Measurements from ENCODE around the gene FTSJ1.

Gene FTSJ1

DNA sequence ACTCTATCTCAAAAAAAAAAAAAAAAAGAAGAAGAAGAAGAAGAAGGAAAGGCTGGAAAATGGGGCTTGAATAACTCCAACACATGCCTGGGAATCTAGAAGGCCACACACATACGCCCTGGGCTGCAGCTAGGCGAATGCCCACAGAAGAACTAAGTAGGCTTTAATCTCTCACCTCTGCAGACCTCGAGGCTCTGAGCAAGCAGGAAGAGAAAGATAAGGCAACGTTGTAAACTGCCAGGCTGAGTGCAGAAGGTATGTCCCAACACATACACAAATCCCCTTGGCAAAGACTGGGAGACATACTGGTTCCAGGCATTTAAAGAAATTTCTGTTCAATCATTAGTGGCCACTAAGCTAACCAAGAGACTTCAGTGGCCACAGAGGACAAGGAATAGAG lies 24.3 kb upstream of the FTSJ1 start:
- no peaks in the 10 kb centered on the region for H3K4me1 ChIP-seq (ENCODE audit: insufficient read depth, insufficient read length)
- H3K27me3 ChIP-seq (ENCODE audit: insufficient read depth, insufficient read length) = no peaks in the 10 kb centered on the region
- no peak for DNase-seq (ENCODE audit: low read depth, low spot score)
- no peaks in the 10 kb centered on the region for H3K9me3 ChIP-seq (ENCODE audit: insufficient read depth, low read length)
- TF ChIP-seq SUZ12 (IDR thresholded peaks at IDR 0.05; ENCODE audit: extremely low read depth, insufficient read depth, insufficient read length) = no peak
- TF ChIP-seq ZNF274 (IDR thresholded peaks at IDR 0.05; ENCODE audit: low read depth, low read length) = no peak
- no peak for TF ChIP-seq YY1 (IDR thresholded peaks at IDR 0.05; ENCODE audit: insufficient read depth, insufficient read length)
- H3K9ac ChIP-seq (ENCODE audit: insufficient read length, low read depth) = no peak overlapping the region
- H3K36me3 ChIP-seq (ENCODE audit: insufficient read depth, insufficient read length, low read length) = peaks cover 2% of the 10 kb centered on the region
- H3K4me3 ChIP-seq (ENCODE audit: insufficient read length, low read depth) = no peak overlapping the region

DNA sequence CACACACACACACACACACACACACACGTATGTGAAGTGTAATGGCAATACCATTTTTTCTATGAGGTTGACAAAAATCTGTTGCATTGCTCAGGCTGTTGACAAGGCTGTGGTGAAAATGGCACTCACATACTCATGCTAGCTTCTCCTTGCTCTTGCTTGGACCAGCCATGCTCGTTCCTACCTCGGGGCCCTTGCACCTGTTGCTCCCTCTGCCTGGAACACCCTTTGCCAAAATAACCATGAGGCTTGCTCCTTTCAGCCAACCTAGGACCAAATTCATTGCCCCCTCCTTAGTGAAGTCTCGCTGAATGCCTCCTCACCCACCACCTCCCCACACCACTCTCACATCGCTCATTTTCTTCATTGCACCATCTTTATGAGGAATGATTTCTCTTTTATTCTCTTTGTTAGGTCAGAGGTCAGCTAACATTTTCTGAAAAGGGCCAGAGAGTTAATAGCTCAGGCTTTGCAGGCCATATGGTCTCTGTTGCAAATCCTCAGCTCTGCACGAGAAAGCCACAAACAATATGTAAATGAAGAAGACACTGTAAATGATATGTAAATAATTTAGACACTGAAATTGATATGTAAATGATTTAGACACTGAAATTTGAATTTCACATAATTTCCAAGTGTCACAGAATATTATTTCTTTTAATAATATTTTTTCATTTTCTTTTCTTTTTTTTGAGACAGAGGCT lies 19.2 kb upstream of the FTSJ1 start:
- no peak for TF ChIP-seq YY1 (IDR thresholded peaks at IDR 0.05; ENCODE audit: insufficient read depth, insufficient read length)
- no peak for TF ChIP-seq ZNF274 (IDR thresholded peaks at IDR 0.05; ENCODE audit: low read depth, low read length)
- TF ChIP-seq SUZ12 (IDR thresholded peaks at IDR 0.05; ENCODE audit: extremely low read depth, insufficient read depth, insufficient read length) = no peak
- Histone ChIP-seq H3K4me1 (ENCODE audit: insufficient read depth, insufficient read length) (no peaks in the 10 kb centered on the region), H3K4me3 (ENCODE audit: insufficient read length, low read depth) (no peak overlapping the region), H3K36me3 (ENCODE audit: insufficient read depth, insufficient read length, low read length) (peaks cover 45% of the 10 kb centered on the region), H3K9me3 (ENCODE audit: insufficient read depth, low read length) (no peaks in the 10 kb centered on the region), H3K27me3 (ENCODE audit: insufficient read depth, insufficient read length) (no peaks in the 10 kb centered on the region), H3K9ac (ENCODE audit: insufficient read length, low read depth) (no peak overlapping the region)
- no peak for DNase-seq (ENCODE audit: low read depth, low spot score)

DNA sequence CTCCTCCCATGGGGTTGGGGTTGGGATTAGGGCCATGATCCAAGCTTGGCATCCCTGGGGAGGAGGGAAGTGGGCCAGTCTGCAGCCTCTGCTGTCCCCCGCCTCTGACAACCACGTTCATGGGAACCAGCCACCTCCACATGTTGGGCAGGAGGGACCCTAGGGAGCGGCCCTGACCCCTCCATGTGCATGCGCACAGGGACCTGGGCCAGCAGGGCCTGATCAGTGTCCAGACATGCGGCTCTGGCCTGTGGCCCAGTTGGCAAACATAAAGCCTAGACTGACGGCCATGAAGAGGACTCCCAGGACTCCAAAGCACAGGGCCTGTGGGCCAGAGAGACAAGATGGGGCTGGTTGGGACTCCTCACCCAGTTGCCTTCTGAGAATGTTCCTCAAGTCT lies 17.3 kb upstream of the FTSJ1 start:
- TF ChIP-seq SUZ12 (IDR thresholded peaks at IDR 0.05; ENCODE audit: extremely low read depth, insufficient read depth, insufficient read length) = no peak
- no peak for TF ChIP-seq YY1 (IDR thresholded peaks at IDR 0.05; ENCODE audit: insufficient read depth, insufficient read length)
- no peak for TF ChIP-seq ZNF274 (IDR thresholded peaks at IDR 0.05; ENCODE audit: low read depth, low read length)
- no peak overlapping the region for H3K9ac ChIP-seq (ENCODE audit: insufficient read length, low read depth)
- H3K27me3 ChIP-seq (ENCODE audit: insufficient read depth, insufficient read length) = no peaks in the 10 kb centered on the region
- no peak overlapping the region for H3K4me3 ChIP-seq (ENCODE audit: insufficient read length, low read depth)
- H3K9me3 ChIP-seq (ENCODE audit: insufficient read depth, low read length) = no peaks in the 10 kb centered on the region
- peaks cover 54% of the 10 kb centered on the region for H3K36me3 ChIP-seq (ENCODE audit: insufficient read depth, insufficient read length, low read length)
- no peaks in the 10 kb centered on the region for H3K4me1 ChIP-seq (ENCODE audit: insufficient read depth, insufficient read length)
- DNase-seq (ENCODE audit: low read depth, low spot score) = no peak

DNA sequence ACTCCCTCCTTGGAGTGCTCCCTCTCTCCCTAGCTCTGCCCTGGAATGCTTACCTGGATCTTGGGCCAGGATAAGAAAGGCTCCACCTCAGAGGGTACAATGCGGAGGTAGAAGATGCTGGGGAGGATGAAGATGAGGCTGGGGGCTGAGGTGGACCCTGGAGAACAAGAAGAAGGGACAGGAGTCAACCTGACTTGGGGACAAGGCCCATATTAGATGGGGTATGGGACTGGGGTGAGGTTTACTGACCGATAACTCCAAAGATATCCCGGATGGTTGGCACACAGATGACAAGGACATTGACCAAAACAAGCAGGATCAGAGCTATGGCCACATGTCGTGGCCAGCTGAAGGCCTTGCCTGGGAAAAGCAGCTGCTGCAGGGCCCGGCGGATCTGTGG lies 16.5 kb upstream of the FTSJ1 start:
- H3K9me3 ChIP-seq (ENCODE audit: insufficient read depth, low read length) = no peaks in the 10 kb centered on the region
- no peaks in the 10 kb centered on the region for H3K4me1 ChIP-seq (ENCODE audit: insufficient read depth, insufficient read length)
- TF ChIP-seq YY1 (IDR thresholded peaks at IDR 0.05; ENCODE audit: insufficient read depth, insufficient read length) = no peak
- TF ChIP-seq ZNF274 (IDR thresholded peaks at IDR 0.05; ENCODE audit: low read depth, low read length) = no peak
- TF ChIP-seq SUZ12 (IDR thresholded peaks at IDR 0.05; ENCODE audit: extremely low read depth, insufficient read depth, insufficient read length) = no peak

DNA sequence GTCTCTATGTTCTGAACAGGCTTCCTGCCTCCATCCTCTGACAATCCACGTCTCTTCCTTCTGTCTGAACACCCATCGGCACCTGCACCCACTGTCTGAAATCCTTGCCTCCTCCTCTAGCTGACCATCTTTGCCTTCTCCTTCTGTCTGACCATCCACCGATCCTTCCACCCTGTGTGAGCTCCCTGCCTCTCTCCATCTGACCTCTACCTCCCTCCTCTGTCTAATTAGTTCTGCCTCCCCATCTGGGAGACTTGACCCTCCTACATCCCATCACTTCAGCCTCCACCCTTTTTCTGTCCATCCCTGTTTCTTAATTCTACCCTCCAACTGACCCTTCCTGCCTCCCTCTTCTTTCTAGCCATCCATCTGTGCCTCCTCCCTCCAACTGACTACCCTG lies 16.0 kb upstream of the FTSJ1 start:
- TF ChIP-seq YY1 (IDR thresholded peaks at IDR 0.05; ENCODE audit: insufficient read depth, insufficient read length) = no peak
- TF ChIP-seq ZNF274 (IDR thresholded peaks at IDR 0.05; ENCODE audit: low read depth, low read length) = no peak
- TF ChIP-seq SUZ12 (IDR thresholded peaks at IDR 0.05; ENCODE audit: extremely low read depth, insufficient read depth, insufficient read length) = no peak
- Histone ChIP-seq H3K36me3 (ENCODE audit: insufficient read depth, insufficient read length, low read length) (peaks cover 57% of the 10 kb centered on the region), H3K4me3 (ENCODE audit: insufficient read length, low read depth) (no peak overlapping the region), H3K9me3 (ENCODE audit: insufficient read depth, low read length) (no peaks in the 10 kb centered on the region), H3K27me3 (ENCODE audit: insufficient read depth, insufficient read length) (no peaks in the 10 kb centered on the region), H3K4me1 (ENCODE audit: insufficient read depth, insufficient read length) (no peaks in the 10 kb centered on the region), H3K9ac (ENCODE audit: insufficient read length, low read depth) (no peak overlapping the region)
- DNase-seq (ENCODE audit: low read depth, low spot score) = no peak

More for the DNA sequence above, 16.5 kb upstream of the FTSJ1 start:
- Histone ChIP-seq H3K4me3 (ENCODE audit: insufficient read length, low read depth) (no peak overlapping the region), H3K36me3 (ENCODE audit: insufficient read depth, insufficient read length, low read length) (peaks cover 54% of the 10 kb centered on the region), H3K9ac (ENCODE audit: insufficient read length, low read depth) (no peak overlapping the region), H3K27me3 (ENCODE audit: insufficient read depth, insufficient read length) (no peaks in the 10 kb centered on the region)
- no peak for DNase-seq (ENCODE audit: low read depth, low spot score)

DNA sequence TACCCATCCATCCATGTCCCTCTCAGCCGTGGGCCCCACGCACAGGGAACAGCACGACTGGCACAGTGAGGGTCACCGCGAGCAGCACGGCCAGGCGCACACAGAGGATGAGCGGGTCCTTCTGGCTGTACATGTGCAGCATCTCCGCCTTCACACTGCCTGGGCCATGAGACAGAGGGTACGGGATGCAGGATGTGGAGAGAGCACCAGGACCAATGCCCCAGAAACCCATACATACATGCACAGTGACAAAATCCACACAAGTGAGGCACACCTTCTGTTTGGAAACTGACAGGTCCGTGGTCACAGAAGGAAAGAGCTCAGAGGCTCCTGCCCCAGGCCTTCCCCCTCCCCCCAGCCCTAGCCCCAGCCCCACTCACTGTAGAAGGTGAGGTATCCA lies 15.4 kb upstream of the FTSJ1 start:
- H3K36me3 ChIP-seq (ENCODE audit: insufficient read depth, insufficient read length, low read length) = peaks cover 63% of the 10 kb centered on the region
- H3K4me1 ChIP-seq (ENCODE audit: insufficient read depth, insufficient read length) = peaks cover 2% of the 10 kb centered on the region
- no peaks in the 10 kb centered on the region for H3K9me3 ChIP-seq (ENCODE audit: insufficient read depth, low read length)
- no peaks in the 10 kb centered on the region for H3K27me3 ChIP-seq (ENCODE audit: insufficient read depth, insufficient read length)
- no peak for TF ChIP-seq ZNF274 (IDR thresholded peaks at IDR 0.05; ENCODE audit: low read depth, low read length)
- TF ChIP-seq SUZ12 (IDR thresholded peaks at IDR 0.05; ENCODE audit: extremely low read depth, insufficient read depth, insufficient read length) = no peak
- TF ChIP-seq YY1 (IDR thresholded peaks at IDR 0.05; ENCODE audit: insufficient read depth, insufficient read length) = no peak
- no peak for DNase-seq (ENCODE audit: low read depth, low spot score)
- H3K9ac ChIP-seq (ENCODE audit: insufficient read length, low read depth) = no peak overlapping the region
- H3K4me3 ChIP-seq (ENCODE audit: insufficient read length, low read depth) = no peak overlapping the region

DNA sequence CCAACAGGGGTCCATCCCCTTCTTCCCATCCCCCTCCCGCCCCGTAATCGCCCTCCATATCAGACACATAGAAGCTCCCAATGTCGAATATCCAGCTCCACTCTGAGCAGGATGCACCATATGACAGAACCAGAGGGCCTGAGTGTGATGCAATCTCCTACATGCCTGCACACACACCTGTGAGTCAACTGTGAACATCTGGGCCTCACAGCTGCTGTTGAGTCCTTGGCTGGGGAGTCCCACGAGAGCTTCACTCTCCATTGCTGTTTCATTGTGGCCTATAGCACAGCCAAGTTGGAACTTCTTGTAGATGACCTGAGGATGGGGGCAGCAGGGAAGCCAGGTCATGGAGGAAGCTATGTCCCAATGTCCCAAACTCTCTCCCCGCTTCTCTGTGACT lies 14.2 kb upstream of the FTSJ1 start:
- H3K36me3 ChIP-seq (ENCODE audit: insufficient read depth, insufficient read length, low read length) = peaks cover 67% of the 10 kb centered on the region
- DNase-seq (ENCODE audit: low read depth, low spot score) = no peak

More for the DNA sequence above, 14.2 kb upstream of the FTSJ1 start:
- Histone ChIP-seq H3K4me1 (ENCODE audit: insufficient read depth, insufficient read length) (peaks cover 3% of the 10 kb centered on the region), H3K4me3 (ENCODE audit: insufficient read length, low read depth) (no peak overlapping the region), H3K27me3 (ENCODE audit: insufficient read depth, insufficient read length) (no peaks in the 10 kb centered on the region), H3K9me3 (ENCODE audit: insufficient read depth, low read length) (no peaks in the 10 kb centered on the region; the same call in 1 of the 2 replicates), H3K9ac (ENCODE audit: insufficient read length, low read depth) (no peak overlapping the region)
- TF ChIP-seq SUZ12 (IDR thresholded peaks at IDR 0.05; ENCODE audit: extremely low read depth, insufficient read depth, insufficient read length) = no peak
- no peak for TF ChIP-seq YY1 (IDR thresholded peaks at IDR 0.05; ENCODE audit: insufficient read depth, insufficient read length)
- no peak for TF ChIP-seq ZNF274 (IDR thresholded peaks at IDR 0.05; ENCODE audit: low read depth, low read length)

All from NT2/D1 (cell line).